ENCODE data around the gene OR6A2.

OR6A2 gene

GRCh38 chr11:6745018-6745417 lies 54.5 kb downstream of the OR6A2 start:
- Histone ChIP-seq H3K4me3 (ENCODE audit: low read depth, low read length) (no peak overlapping the region), H3K27me3 (ENCODE audit: insufficient read depth, low read depth, severe bottlenecking) (no peaks in the 10 kb centered on the region), H3K27ac (no peak overlapping the region), H3K9me3 (ENCODE audit: severe bottlenecking) (no peaks in the 10 kb centered on the region), H3K36me3 (no peaks in the 10 kb centered on the region)
- DNase-seq = no peak
- TF ChIP-seq CTCF (IDR thresholded peaks at IDR 0.05; ENCODE audit: low read depth, low read length) = no peak

- Histone ChIP-seq H3K9me3 (ENCODE audit: severe bottlenecking) (no peaks in the 10 kb centered on the region), H3K27me3 (ENCODE audit: insufficient read depth, low read depth, severe bottlenecking) (no peaks in the 10 kb centered on the region)
- peak; percentile 59 for DNase-seq
Observed at GRCh38 chr11:6742260-6742659, 57.2 kb downstream of the OR6A2 start.

More at GRCh38 chr11:6742260-6742659, 57.2 kb downstream of the OR6A2 start:
- no peak for TF ChIP-seq CTCF (IDR thresholded peaks at IDR 0.05; ENCODE audit: low read depth, low read length)
- H3K4me3 ChIP-seq (ENCODE audit: low read depth, low read length) = no peak overlapping the region
- no peak overlapping the region for H3K27ac ChIP-seq
- H3K36me3 ChIP-seq = no peaks in the 10 kb centered on the region

Data from WERI-Rb-1 (cell line).